H1 (cell line): Measurements from ENCODE around the gene C19orf44. TPM values are rescaled to one million over a fixed set of nuclear protein-coding genes. Genes with fewer than 3 reads are reported as not detected.

Source experiments
- CTCF ChIA-PET: fragments of 300-600 bp; sonication (Branson Sonifier 250); formaldehyde crosslinking; loops from one replicate; lab custom pipeline; 2021; ENCODE audit not compliant: partially characterized antibody; lab: Charles Lee
- POLR2A ChIA-PET: fragments of 300-600 bp; sonication (Branson Sonifier 250); formaldehyde crosslinking; loops from one replicate; lab custom pipeline; 2021; ENCODE audit warnings: inconsistent platforms; ENCODE audit not compliant: partially characterized antibody; lab: Charles Lee
- DNase-seq, 2 experiments: peaks; one replicate each; pipeline versions ENCODE4 v3.0.0 to v3.0.0-alpha.2; 2010 to 2022; ENCODE audit warnings: low spot score in 2 of 2, low read depth in 1 of 2, mixed read lengths in 1 of 2
- FAIRE-seq: peaks from 2 replicates; lab custom pipeline; 2011; peaks lifted over from hg19 to GRCh38; lab: Jason Lieb, UNC
- H2AFZ ChIP-seq: 2 replicates; pipeline ENCODE4 v1.8.1; 2012; ENCODE audit warnings: low read length, inconsistent platforms
- H2AK5ac ChIP-seq: 2 replicates; pipeline ENCODE4 v1.6.1; 2013; ENCODE audit warnings: low read depth, low read length
- H2BK120ac ChIP-seq: replicated peaks from 2 replicates; pipeline ENCODE3; 2013; ENCODE audit warnings: low read depth, low read length, inconsistent platforms
- H2BK12ac ChIP-seq: 2 replicates; pipeline ENCODE4 v1.6.1; 2013; ENCODE audit warnings: low read depth, low read length
- H2BK15ac ChIP-seq: 2 replicates; pipeline ENCODE4 v1.6.1; 2013; ENCODE audit warnings: low read length
- H2BK20ac ChIP-seq: 2 replicates; pipeline ENCODE4 v1.6.1; 2013; ENCODE audit warnings: low read length
- H2BK5ac ChIP-seq: 2 replicates; pipeline ENCODE4 v1.6.1; 2013; ENCODE audit warnings: low read depth, low read length
- H3K14ac ChIP-seq: 2 replicates; pipeline ENCODE4 v1.6.1; 2013; ENCODE audit warnings: inconsistent platforms; ENCODE audit not compliant: insufficient read length
- H3K18ac ChIP-seq: 2 replicates; pipeline ENCODE4 v1.6.1; 2013; ENCODE audit warnings: low read length; ENCODE audit errors: extremely low read depth
- H3K23ac ChIP-seq: 2 replicates; pipeline ENCODE4 v1.6.1; 2013; ENCODE audit warnings: inconsistent platforms; ENCODE audit not compliant: insufficient read length
- H3K23me2 ChIP-seq: 2 replicates; pipeline ENCODE4 v1.6.1; 2013; ENCODE audit warnings: low read depth, low read length
- H3K27ac ChIP-seq: 2 replicates; pipeline ENCODE4 v1.6.1; 2011; ENCODE audit warnings: low read depth, low read length, inconsistent platforms
- H3K27me3 ChIP-seq, 4 experiments: replicated peaks in 1 of 4; 1 replicate in 1 of 4; 2 replicates in 3 of 4; pipeline versions ENCODE4 v1.6.1 to v1.8.1; 2011 to 2013; ENCODE audit warnings: low read length in 3 of 4, mild to moderate bottlenecking in 3 of 4, inconsistent platforms in 2 of 4, mixed read lengths in 2 of 4, moderate library complexity in 1 of 4; ENCODE audit not compliant: control insufficient read depth in 3 of 4, insufficient read depth in 3 of 4; ENCODE audit errors: extremely low read depth in 1 of 4
- H3K36me3 ChIP-seq, 4 experiments: 2 replicates each; pipeline versions ENCODE4 v1.6.1 to v1.8.1; 2011 to 2013; ENCODE audit warnings: mild to moderate bottlenecking in 4 of 4, low read length in 3 of 4, moderate library complexity in 2 of 4, control low read depth in 1 of 4, inconsistent platforms in 1 of 4; ENCODE audit not compliant: insufficient read depth in 4 of 4, control insufficient read depth in 2 of 4
- H3K4ac ChIP-seq: replicated peaks from 2 replicates; pipeline ENCODE3; 2013; ENCODE audit warnings: low read length, low read depth, mixed read lengths, inconsistent platforms; ENCODE audit not compliant: insufficient read length
- H3K4me1 ChIP-seq, 4 experiments: replicated peaks in 1 of 4; 1 replicate in 1 of 4; 2 replicates in 3 of 4; pipeline versions ENCODE4 v1.6.1 to v1.8.1; 2011 to 2013; ENCODE audit warnings: low read length in 3 of 4, inconsistent platforms in 2 of 4, mixed read lengths in 1 of 4; ENCODE audit not compliant: insufficient read depth in 4 of 4, control insufficient read depth in 3 of 4
- H3K4me2 ChIP-seq, 2 experiments: 2 replicates each; pipeline versions ENCODE4 v1.6.1 to v1.8.1; 2011 to 2013; ENCODE audit warnings: low read depth in 2 of 2, low read length in 2 of 2, control low read depth in 1 of 2, inconsistent platforms in 1 of 2, mild to moderate bottlenecking in 1 of 2; ENCODE audit not compliant: insufficient read depth in 1 of 2
- H3K4me3 ChIP-seq, 4 experiments: fragments of 200-600, 300-600 bp in 1 of 4; sonication (generic), shearing (Covaris generic), sonication (Bioruptor Twin) in 1 of 4; 2 replicates each; pipeline versions ENCODE4 v1.5.1 to v1.8.1; 2011 to 2016; ENCODE audit warnings: low read length in 4 of 4, low read depth in 3 of 4, control low read depth in 2 of 4, inconsistent platforms in 2 of 4, mild to moderate bottlenecking in 2 of 4, mixed read lengths in 1 of 4, moderate library complexity in 1 of 4; ENCODE audit not compliant: insufficient read depth in 2 of 4; ENCODE audit errors: extremely low read depth in 1 of 4
- H3K56ac ChIP-seq: replicated peaks from 2 replicates; pipeline ENCODE3; 2013; ENCODE audit warnings: low read depth, mild to moderate bottlenecking, mixed read lengths, low read length, inconsistent platforms; ENCODE audit not compliant: insufficient read length
- H3K79me1 ChIP-seq: 2 replicates; pipeline ENCODE4 v1.6.1; 2013; ENCODE audit warnings: low read depth, low read length, control low read depth
- H3K79me2 ChIP-seq, 2 experiments: 2 replicates each; pipeline versions ENCODE4 v1.6.1 to v1.8.1; 2012 to 2013; ENCODE audit warnings: low read length in 2 of 2, mild to moderate bottlenecking in 2 of 2, inconsistent platforms in 1 of 2; ENCODE audit not compliant: insufficient read depth in 2 of 2, control insufficient read depth in 1 of 2
- H3K9ac ChIP-seq, 4 experiments: replicated peaks in 1 of 4; 1 replicate in 1 of 4; 2 replicates in 3 of 4; pipeline versions ENCODE4 v1.6.1 to v1.8.1; 2011 to 2013; ENCODE audit warnings: low read depth in 3 of 4, low read length in 3 of 4, control low read depth in 2 of 4, mild to moderate bottlenecking in 2 of 4, moderate library complexity in 2 of 4, inconsistent platforms in 1 of 4; ENCODE audit errors: extremely low read depth in 1 of 4
- H3K9me3 ChIP-seq, 2 experiments: 2 replicates each; pipeline versions ENCODE4 v1.6.1 to v1.8.1; 2012 to 2013; ENCODE audit warnings: mild to moderate bottlenecking in 2 of 2, moderate library complexity in 2 of 2, control low read depth in 1 of 2, inconsistent platforms in 1 of 2, low read depth in 1 of 2, low read length in 1 of 2, mixed read lengths in 1 of 2; ENCODE audit not compliant: insufficient read depth in 2 of 2
- H4K20me1 ChIP-seq, 2 experiments: replicated peaks in 1 of 2; 2 replicates each; pipeline versions ENCODE3 to v1.8.1; 2011 to 2013; ENCODE audit warnings: inconsistent platforms in 2 of 2, low read length in 2 of 2, mild to moderate bottlenecking in 1 of 2; ENCODE audit not compliant: insufficient read depth in 2 of 2, control insufficient read depth in 1 of 2
- H4K5ac ChIP-seq: 2 replicates; pipeline ENCODE4 v1.6.1; 2013; ENCODE audit warnings: low read length, low read depth, mixed read lengths, inconsistent platforms; ENCODE audit not compliant: insufficient read length
- H4K8ac ChIP-seq: 2 replicates; pipeline ENCODE4 v1.8.0; 2013; ENCODE audit warnings: mild to moderate bottlenecking, moderate library complexity, low read length, inconsistent platforms; ENCODE audit not compliant: insufficient read depth; ENCODE audit errors: extremely low read depth
- H4K91ac ChIP-seq: replicated peaks from 2 replicates; pipeline ENCODE3; 2013; ENCODE audit warnings: low read length, mixed read lengths, inconsistent platforms; ENCODE audit not compliant: insufficient read length
- CHD2 ChIP-seq: IDR thresholded peaks from 2 replicates; pipeline ENCODE4 v1.6.1; 2012; ENCODE audit warnings: low read length, improper control_type of control experiment
- CTCF ChIP-seq, 3 experiments: IDR thresholded peaks; 1 replicate in 2 of 3; 2 replicates in 1 of 3; pipeline versions ENCODE4 v1.5.1 to v1.6.1; 2011; ENCODE audit warnings: low read length in 3 of 3, mild to moderate bottlenecking in 3 of 3, inconsistent platforms in 2 of 3, low read depth in 1 of 3, moderate library complexity in 1 of 3; ENCODE audit not compliant: insufficient read depth in 1 of 3; ENCODE audit errors: control extremely low read depth in 1 of 3
- EZH2 ChIP-seq: fragments of 200-600 bp; sonication (generic); IDR thresholded peaks from 2 replicates; pipeline ENCODE4 v1.7.1; 2012; ENCODE audit warnings: low read depth, mild to moderate bottlenecking, moderate library complexity, low read length, inconsistent platforms; ENCODE audit not compliant: severe bottlenecking
- HDAC2 ChIP-seq, 2 experiments: fragments of 300-600 bp in 1 of 2; sonication (generic) in 1 of 2; IDR thresholded peaks; 2 replicates each; pipeline ENCODE4 v1.6.1; 2011 to 2012; ENCODE audit warnings: low read depth in 2 of 2, low read length in 2 of 2, mild to moderate bottlenecking in 2 of 2, moderate library complexity in 2 of 2, borderline replicate concordance in 1 of 2, inconsistent platforms in 1 of 2
- POLR2A ChIP-seq, 2 experiments: IDR thresholded peaks; 1 replicate in 1 of 2; 2 replicates in 1 of 2; pipeline ENCODE4 v1.6.1; 2011; ENCODE audit warnings: low read depth in 2 of 2, low read length in 2 of 2, mild to moderate bottlenecking in 2 of 2; ENCODE audit errors: control extremely low read depth in 1 of 2
- RBBP5 ChIP-seq: IDR thresholded peaks from 2 replicates; pipeline ENCODE4 v1.7.1; 2012; ENCODE audit warnings: low read depth, mild to moderate bottlenecking, inconsistent platforms, low read length, moderate library complexity, borderline replicate concordance
- SP2 ChIP-seq: IDR thresholded peaks from 2 replicates; pipeline ENCODE4 v1.6.1; 2012; ENCODE audit warnings: mild to moderate bottlenecking, low read length, inconsistent platforms
- TBP ChIP-seq: IDR thresholded peaks from 2 replicates; pipeline ENCODE4 v1.6.1; 2011; ENCODE audit warnings: low read depth, low read length, improper control_type of control experiment
- WGBS, 2 experiments: shearing (Covaris generic) in 1 of 2; methylation state at CpG; one replicate each; pipeline versions ENCODE4 v1.1.6 to v1.1.7; 2013 to 2015; ENCODE audit warnings: low lambda C conversion rate in 2 of 2, mixed read lengths in 2 of 2, inconsistent platforms in 1 of 2, low coverage in 1 of 2, missing lambda C conversion rate in 1 of 2; ENCODE audit not compliant: insufficient replicate concordance in 2 of 2, insufficient coverage in 1 of 2, insufficient read length in 1 of 2; ENCODE audit errors: extremely low coverage in 1 of 2, missing lambda C conversion rate in 1 of 2; 5-methylcytosine and 5-hydroxymethylcytosine counted together
- polyA plus RNA-seq, 7 experiments: library from polyadenylated mRNA; depleted of rRNA in 3 of 7; stranded (reverse) in 5 of 7; unstranded in 2 of 7; fragments of >200 nt in 5 of 7; fragments of 200-250 nt in 2 of 7; gene quantifications; 1 replicate in 5 of 7; 2 replicates in 1 of 7; 4 replicates in 1 of 7; pipeline versions ENCODE4 v1.2.1 to v1.2.3, GENCODE V29; 2011 to 2013; ENCODE audit warnings: missing spikeins in 2 of 7, mixed read lengths in 2 of 7
- total RNA-seq: library from RNA; stranded (reverse); fragmentation: NEBNext Ultra II Directional; extraction: Animal tissue kit (Norgen Biotek cat#: 25700); gene quantifications from 2 replicates; pipeline ENCODE4 v1.2.1, GENCODE V29; 2021
- TF ChIP-seq, protein P1 (sequence below): IDR thresholded peaks from 2 replicates; pipeline ENCODE4 v1.6.1; 2012; ENCODE audit warnings: inconsistent platforms

The C19orf44 gene
- total and polyA plus RNA-seq, 2 of the 8 experiments (the other 6 are each of a cell fraction or from before 2014, with no cell fraction given) = 2.1 to 4.5 TPM

DNA sequence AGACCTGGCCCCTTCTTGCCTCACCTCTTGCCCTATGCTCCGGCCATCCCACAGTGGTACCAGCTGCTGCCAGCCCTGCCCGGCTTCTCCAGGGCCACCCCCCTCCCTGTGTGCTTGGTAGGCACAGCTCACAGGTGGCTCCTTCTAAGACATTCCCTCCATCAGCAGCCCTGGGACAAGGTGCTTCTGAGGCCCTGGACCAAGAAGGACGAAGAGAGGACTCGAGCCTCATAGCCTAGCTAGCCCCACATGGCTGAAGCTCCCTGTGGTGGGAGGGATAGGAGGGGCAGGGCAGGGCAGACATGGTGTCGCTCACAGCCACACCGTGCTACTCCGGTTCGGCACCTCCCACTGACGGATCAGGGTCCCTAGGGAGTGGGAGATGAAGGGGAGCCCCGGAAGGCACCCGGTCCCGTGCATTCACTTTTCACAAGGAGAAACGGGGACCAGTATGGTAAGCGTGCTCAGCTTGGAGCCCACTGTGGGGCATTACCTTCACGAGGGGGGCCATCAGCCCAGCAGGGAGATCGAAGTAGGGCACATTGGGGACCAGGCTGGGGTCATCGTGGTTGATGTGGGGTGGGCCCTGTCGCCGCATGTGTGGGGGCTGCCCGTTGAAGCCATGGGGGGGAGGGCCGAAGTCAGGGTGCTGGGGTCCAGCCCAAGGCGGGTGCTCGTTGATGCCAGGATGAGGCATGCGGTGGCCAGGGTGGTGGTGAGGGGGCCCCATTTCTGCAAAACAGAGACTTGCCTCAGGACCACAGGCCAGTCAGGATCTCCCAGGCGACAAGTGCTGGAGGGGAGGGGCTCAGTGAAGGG is 26.6 kb downstream of the C19orf44 start:
- no peaks in the 10 kb centered on the region for H3K27me3 ChIP-seq
- H2BK20ac ChIP-seq = no peak overlapping the region
- H3K9me3 ChIP-seq = no peaks in the 10 kb centered on the region
- FAIRE-seq = no peak
- H2BK120ac ChIP-seq = no peak overlapping the region
- H3K27ac ChIP-seq = no peak overlapping the region
- no peak overlapping the region; the same call in 1 of the 2 replicates for H4K8ac ChIP-seq
- DNase-seq = no peak
- no peak overlapping the region for H3K14ac ChIP-seq
- no peaks in the 10 kb centered on the region for H3K4me1 ChIP-seq
- WGBS, 2 experiments = 95% methylated on average over 22 of the region's 25 CpGs; no CpG with 5 or more reads in 1 of the 2 experiments
- H2AK5ac ChIP-seq = no peak overlapping the region
- no peak overlapping the region for H3K9ac ChIP-seq
- peaks cover 14 to 27% of the 10 kb centered on the region in 2 experiments for H4K20me1 ChIP-seq
- no peak overlapping the region for H2BK12ac ChIP-seq
- no peak overlapping the region for H4K91ac ChIP-seq
- H3K36me3 ChIP-seq = peaks cover 41 to 95% (median 80%) of the 10 kb centered on the region in 4 experiments
- no peak overlapping the region for H2BK15ac ChIP-seq
- H3K56ac ChIP-seq = no peak overlapping the region
- no peak overlapping the region for H3K18ac ChIP-seq
- no peaks in the 10 kb centered on the region for H3K79me1 ChIP-seq
- H3K23ac ChIP-seq = no peak overlapping the region
- H4K5ac ChIP-seq = no peak overlapping the region
- no peaks in the 10 kb centered on the region for H3K23me2 ChIP-seq
- H2BK5ac ChIP-seq = no peak overlapping the region; the same call in 1 of the 2 replicates
- no peaks in the 10 kb centered on the region for H3K79me2 ChIP-seq
- no peak overlapping the region for H2AFZ ChIP-seq
- H3K4ac ChIP-seq = no peak overlapping the region
- no peak overlapping the region for H3K4me3 ChIP-seq
- ChIA-PET CTCF (interaction anchor here (1.0 to 2.1 kb wide), 4 partner anchors 11 to 81 kb away, joined by 3 to 5 read pairs (median 3); no protein-coding TSS in a partner anchor), POLR2A (interaction anchor here (1.2 to 1.9 kb wide), 3 partner anchors 10 to 50 kb away, joined by 3 to 7 read pairs (median 4); partner anchors contain the start of genes CHERP and SLC35E1)
- H3K4me2 ChIP-seq = no peak overlapping the region
- TF ChIP-seq TBP = no peak
- no peak for TF ChIP-seq HDAC2 (IDR thresholded peaks at IDR 0.05; ENCODE audit: borderline replicate concordance in 1 of 2, low read depth in 2 of 2, low read length in 2 of 2)
- no peak for TF ChIP-seq EZH2
- TF ChIP-seq RBBP5 = no peak
- TF ChIP-seq POLR2A (IDR thresholded peaks at IDR 0.05; ENCODE audit: control extremely low read depth in 1 of 2, low read depth in 2 of 2, low read length in 2 of 2) = no peak
- TF ChIP-seq CTCF (IDR thresholded peaks at IDR 0.05; ENCODE audit: control extremely low read depth in 1 of 3, insufficient read depth in 1 of 3, low read depth in 1 of 3, low read length in 3 of 3) = no peak
- TF ChIP-seq CHD2 = no peak
- no peak for TF ChIP-seq SP2
- TF ChIP-seq, protein P1, sequence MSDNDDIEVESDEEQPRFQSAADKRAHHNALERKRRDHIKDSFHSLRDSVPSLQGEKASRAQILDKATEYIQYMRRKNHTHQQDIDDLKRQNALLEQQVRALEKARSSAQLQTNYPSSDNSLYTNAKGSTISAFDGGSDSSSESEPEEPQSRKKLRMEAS = no peak
